GM18858 (cell line): ENCODE measurements around the gene CROCC.

Source experiments
- ATAC-seq: cut with Tn5 transposase; IDR thresholded peaks from one replicate; pipeline ENCODE4 v1.9.1; 2021; ENCODE audit not compliant: unreplicated experiment

Gene CROCC

GRCh38 chr1:17005365-17005740 lies 83.6 kb downstream of the CROCC start:
- no peak for ATAC-seq

- no peak for ATAC-seq
These were observed 85.4 kb downstream of the CROCC start for GRCh38 chr1:17007121-17007520.

DNA sequence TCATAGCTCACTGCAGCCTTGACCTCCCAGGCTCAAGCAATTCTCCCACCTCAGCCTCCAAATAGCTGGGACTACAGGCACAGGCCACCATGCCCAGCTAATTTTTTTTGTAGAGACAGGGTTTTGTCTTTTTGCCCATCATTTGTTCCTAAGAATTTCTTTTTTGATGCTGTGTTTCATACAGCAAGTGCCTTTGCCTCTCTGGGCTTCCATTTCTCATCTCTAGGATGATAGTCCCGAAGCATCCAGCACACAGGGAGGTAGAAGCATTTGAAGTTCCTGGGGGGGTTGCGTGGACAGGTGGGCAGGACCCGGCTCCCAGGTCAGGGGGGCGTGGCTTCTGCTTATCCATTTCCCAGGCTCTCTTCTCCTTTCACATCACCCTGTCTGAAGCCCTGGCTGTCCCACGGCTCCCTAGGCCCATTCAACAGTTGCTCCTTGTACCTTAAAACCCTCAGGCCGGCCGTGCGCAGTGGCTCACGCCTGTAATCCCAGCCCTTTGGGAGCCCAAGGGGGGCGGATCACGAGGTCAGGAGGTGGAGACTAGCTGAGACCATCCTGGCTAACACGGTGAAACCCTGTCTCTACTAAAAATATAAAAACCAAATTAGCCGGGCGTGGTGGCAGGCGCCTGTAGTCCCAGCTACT lies 86.6 kb downstream of the CROCC start:
- ATAC-seq: no peak

- ATAC-seq: no peak
These were observed 88.0 kb downstream of the CROCC start for GRCh38 chr1:17009706-17010105.

- ATAC-seq: no peak
These were observed 89.3 kb downstream of the CROCC start for GRCh38 chr1:17011092-17011438.

DNA sequence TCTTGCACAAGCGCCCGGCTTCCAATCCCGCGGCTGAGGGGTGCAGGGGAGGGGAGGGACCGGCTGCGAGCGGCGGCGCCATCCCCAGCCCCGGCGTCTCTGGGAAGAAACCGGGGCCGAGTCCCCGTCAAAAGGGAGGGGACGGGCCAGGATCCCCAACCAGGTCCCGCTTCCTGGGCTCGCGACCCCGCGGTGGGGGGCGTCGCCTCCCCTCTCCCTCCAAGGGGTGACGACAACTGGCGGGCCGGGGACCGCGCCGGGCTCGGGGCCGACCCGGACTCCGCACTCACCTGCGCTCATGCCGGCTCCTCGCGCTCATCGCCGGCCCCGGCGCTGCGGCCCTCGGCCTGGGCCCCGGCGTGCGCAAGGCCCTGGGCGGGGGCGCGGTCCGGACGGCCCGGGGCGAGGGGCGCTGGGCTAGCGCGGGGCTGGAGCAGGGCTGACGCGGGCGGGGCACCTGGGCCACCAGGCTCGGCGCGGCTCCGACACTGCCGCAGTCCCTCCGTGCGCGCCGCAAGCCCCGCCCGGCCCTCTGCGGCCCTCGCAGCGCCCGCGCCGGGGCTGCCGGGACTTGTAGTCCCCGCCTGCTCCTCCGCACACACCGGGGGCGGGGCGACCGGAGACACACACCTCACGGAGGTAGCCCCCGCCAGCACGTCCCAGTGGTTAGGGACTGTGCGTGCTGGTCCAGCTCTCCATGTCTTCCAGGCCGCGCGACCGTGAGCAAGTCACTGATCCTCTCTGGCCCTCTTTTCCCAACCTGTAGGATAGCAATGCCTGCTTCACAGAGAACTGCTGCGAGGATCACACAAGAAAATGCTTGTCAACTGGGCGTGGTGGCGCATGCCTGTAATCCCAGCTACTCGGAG lies 89.9 kb downstream of the CROCC start, which contains the start of gene ATP13A2:
Gene ATP13A2, minus strand, starts transcription at position 490 of the 869 bp plus-strand sequence. Its CDS starts 190 bp downstream, at position 300.
- peak; percentile 82 for ATAC-seq

GRCh38 chr1:17012775-17013490 lies 91.2 kb downstream of the CROCC start:
- no peak for ATAC-seq

DNA sequence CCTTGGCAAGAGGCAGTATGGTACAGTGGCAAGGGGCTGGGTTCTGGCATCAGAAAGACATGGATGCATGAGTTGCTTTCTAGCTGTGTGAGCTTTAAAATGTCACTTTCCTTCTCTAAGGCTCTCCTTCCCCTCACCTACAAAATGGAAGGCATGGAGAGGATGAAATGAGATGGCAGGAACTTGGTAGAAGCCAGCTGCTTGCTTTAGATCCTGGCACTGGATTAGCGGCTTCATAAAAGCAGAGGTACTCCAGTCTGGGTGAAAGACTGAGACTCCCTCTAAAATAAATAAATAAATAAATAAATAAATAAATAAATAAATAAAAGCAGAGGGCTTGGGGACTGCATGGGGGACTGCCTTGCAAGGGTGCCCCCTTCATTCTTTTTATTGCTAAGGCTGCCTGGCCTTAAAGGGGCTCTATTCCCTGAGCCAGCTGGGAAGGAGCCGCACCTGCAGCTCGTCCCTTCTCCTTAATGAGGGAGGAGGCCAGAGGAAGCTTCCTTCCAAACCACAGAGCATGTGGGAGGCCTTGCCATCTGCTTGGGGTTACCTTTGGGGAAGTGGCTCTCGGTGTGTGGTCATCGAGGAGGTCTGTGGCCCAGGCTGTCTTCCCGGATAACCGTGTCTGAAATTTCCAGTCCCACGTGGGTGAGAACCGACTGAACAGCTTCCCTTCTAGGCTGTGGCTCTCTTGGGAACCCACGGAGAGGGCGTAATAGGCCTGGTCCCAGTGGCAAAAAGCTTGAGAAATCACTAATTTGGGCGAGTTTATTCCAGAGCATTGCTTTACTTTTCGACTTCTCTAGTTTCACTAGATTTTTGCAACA lies 92.0 kb downstream of the CROCC start:
- no peak for ATAC-seq

- ATAC-seq: no peak
These were observed 93.2 kb downstream of the CROCC start for GRCh38 chr1:17014671-17015567.

DNA sequence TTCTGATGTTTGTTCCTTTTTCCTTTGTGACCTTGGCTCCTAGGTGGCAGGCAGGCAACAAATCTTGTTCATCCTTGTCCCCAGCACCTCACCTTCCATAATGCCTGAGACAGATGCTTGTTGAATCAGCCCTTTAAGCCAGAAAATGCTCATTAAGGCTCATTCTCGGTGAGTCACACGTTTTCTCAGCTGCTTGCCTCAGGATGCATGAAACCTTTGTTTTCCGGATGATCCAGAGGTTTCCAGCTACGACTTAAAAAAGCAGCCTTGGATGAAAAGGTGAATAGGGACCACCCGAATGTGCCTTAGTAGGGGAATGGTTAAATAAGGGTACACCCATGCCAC lies 94.6 kb downstream of the CROCC start:
- no peak for ATAC-seq

DNA sequence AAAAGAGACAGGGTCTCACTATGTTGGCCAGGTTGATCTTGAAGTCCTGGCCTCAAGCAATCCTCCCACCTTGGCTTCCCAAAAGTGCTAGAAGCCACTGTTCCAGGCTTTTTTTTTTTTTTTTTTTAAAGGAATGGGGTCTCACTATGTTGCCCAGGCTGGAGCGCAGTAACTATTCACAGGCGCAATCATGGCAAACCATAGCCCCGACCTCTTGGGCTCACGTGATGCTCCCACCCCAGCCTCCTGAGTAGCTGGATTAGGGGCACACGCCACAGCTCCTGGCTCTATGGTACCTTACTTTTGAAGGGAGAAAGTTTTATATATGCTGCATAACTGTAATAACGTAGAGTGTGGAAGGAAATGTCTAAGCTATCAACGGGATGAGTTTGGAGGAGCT lies 95.7 kb downstream of the CROCC start:
- no peak for ATAC-seq

- ATAC-seq: no peak
These were observed 97.1 kb downstream of the CROCC start for GRCh38 chr1:17018849-17019248.

DNA sequence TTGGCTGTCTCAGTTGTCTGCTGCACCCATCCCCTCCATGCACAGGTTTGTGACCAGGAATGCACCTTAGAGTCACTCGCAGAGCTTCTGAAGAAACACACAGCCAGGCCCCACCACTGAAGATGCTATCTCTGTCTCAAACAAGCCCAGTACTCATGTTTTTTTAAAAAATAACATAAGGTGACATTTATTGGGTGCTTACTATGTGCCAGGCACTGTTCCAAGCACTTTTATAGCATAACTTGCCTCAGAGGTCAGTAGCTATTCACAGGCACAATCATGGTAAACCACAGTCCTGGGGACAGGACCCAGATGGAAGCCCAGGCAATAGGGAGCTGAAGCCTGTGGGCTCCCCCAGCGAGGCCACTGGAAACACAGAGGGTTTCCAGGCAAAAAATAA lies 98.8 kb downstream of the CROCC start:
- ATAC-seq: no peak

- no peak for ATAC-seq
These were observed 100.2 kb downstream of the CROCC start for GRCh38 chr1:17021896-17022295.
